HG02870 (cell line): ENCODE data around the gene PRR7.
"Not testable (repeated sequence)": the region's sequence is repeated elsewhere in the genome, so short reads cannot be mapped to it uniquely, and the experiment has no call there.

Source experiments
- ATAC-seq: cut with Tn5 transposase; IDR thresholded peaks from one replicate; pipeline ENCODE4 v1.9.1; 2021; ENCODE audit warnings: mild to moderate bottlenecking, moderate library complexity; ENCODE audit not compliant: unreplicated experiment

The PRR7 gene

GRCh38 chr5:177483994-177484901 is 37.6 kb downstream of the PRR7 start:
- ATAC-seq = no peak

DNA sequence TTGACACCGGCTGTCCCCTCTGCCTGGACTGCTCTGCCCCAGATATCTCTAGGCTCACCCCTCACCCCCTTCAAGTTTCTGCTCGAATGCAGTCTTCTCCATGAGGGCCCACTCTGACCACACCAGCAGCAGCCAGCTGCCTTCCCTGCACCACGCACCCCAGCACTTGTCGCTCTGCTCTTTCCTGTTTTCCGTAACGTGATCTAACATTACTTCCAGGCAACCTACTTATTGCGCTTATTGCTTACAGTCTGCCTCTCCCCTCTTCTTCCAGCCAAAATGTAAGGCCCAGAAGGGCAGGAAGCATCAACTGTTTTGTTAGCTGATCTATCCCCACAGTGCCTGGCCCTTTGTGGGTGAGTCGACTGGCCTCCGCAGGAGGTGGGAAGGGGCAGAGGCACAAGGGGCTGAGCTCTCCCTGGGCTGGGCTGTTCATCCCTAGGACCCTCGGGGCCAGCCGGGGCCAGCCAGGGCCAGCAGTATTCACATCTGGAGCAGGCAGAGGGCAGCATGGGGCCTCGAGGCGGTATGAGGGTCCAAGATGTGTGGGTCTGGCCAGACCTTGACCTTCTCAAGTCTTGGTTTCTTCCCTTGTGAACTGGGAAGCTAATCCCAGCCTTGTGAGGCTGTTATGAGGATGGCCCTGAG is 38.4 kb downstream of the PRR7 start:
- ATAC-seq = no peak

DNA sequence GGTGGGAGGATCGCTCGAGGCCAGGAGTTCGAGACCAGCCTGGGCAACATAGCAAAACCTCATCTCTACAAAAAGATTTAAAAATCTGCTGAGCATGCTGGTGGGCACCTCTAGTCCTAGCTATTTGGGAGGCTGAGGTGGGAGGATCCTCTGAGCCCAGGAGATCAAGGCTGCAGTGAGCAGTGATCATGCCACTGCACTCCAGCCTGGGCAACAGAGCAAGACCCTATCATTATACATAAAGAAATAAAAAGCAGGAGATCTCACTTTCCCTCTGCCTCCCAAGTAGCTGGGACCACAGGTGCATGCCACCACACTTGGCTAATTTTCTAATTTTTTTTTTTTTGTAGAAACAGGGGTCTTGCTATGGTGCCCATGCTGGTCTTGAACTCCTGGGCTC is 39.1 kb downstream of the PRR7 start:
- ATAC-seq = not testable (repeated sequence)

GRCh38 chr5:177486256-177486655 is 39.6 kb downstream of the PRR7 start:
- no peak for ATAC-seq

- ATAC-seq = no peak
These were observed 40.5 kb downstream of the PRR7 start for GRCh38 chr5:177487144-177487543.

DNA sequence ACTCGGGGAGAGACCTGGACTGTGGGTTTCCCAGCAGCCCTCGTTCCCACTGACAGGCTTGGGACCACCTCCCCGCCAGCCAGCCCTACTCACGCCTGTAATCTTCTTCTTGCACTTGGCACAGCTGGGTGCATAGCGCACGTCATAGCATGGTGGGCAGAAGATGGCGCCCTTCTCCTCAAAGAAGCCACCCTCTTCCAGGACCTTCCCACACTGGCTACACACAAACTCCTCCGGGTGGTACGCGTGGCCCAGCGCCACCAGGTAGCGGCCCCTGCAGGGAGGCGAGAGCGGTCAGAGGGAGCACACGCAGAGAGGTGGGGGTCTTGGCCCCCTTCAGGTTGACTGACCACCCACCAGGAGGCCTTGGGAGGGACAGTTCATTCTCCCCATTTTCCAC is 41.4 kb downstream of the PRR7 start:
- ATAC-seq = no peak

GRCh38 chr5:177489119-177489716 is 42.6 kb downstream of the PRR7 start:
- no peak for ATAC-seq

GRCh38 chr5:177490311-177490991 is 43.8 kb downstream of the PRR7 start:
- ATAC-seq = no peak

DNA sequence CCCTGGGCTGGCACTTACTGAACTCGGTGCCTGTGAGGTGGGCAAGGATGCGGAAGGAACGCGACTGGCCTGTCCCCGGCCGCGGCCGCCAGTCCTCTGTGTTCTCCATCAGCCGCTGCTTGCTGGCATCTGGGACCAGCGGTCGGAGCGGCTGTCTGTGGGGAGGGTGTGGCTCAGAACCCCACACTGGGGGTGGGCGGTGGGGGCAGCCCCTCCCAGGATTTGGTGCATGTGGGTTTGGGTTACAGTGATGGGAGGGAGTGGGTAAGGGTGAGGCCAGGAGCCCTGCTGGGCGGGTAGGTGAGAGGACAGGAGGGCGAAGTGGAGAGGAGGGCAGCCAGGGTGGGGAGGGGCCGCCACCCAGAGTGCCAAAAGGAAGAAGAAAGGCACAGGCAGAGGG is 44.4 kb downstream of the PRR7 start:
- ATAC-seq = no peak

DNA sequence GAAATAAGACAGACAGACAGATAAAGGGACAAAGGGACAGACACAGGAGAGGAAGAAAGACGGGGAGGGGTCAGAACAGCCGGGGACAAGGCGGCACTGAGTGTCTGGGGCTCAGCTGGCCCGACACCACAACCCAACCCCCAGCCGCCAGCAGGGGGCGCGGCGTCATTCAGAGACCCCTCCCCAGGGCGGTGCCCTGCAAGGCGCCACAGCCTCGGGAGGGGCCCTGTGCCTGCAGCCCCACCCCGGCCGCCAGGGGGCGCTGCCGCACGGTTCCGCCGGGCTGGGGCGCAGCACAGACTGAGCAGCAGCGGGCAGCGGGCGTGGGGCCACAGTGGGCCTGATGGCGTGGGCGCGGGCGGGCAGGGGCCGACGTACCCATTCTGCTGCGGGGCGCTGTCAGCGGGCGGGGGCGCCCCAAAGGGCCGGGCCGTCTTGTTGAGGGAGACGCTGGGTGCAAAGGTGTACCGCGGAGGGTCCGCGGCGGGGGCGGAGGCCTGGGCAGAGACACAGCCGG is 44.9 kb downstream of the PRR7 start:
- ATAC-seq = no peak

DNA sequence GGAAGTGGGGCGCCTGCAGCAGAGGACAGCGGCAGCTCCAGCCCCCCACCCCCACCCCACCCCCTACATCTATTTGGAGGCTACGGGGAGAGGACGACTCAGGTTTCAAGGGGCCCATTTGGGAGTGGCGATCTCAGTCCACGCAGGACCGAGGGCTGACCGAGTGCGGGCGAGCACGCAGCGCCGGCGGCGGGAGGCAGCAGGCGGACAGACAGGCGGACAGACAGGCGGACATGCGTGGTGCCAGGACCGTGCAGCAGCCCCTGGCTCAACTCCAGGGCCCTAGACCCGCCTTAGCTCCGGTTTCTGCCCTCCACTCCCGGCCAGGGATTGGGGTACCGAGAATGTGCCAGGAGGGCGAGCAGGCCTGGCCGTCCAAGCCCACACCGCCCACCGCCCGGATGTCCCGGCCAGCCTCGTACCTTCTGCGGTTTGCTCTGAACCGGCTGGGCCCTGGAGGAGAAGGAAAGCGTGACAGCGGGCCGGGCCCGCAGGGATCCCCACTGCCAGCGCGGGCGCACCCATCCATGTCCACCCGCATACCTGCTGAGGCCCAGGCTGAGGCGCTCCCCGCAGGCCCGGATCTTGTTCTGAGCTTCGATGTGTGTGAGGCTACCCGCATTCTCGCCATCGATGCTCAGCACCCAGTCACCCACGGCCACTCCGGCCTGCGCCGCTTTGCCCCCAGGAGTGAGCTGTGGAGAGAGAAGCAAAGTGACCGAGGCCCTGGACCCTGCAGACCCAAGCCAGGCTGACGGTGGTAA is 45.6 kb downstream of the PRR7 start:
- no peak for ATAC-seq

- no peak for ATAC-seq
These were observed 46.2 kb downstream of the PRR7 start for GRCh38 chr5:177492841-177493240.

DNA sequence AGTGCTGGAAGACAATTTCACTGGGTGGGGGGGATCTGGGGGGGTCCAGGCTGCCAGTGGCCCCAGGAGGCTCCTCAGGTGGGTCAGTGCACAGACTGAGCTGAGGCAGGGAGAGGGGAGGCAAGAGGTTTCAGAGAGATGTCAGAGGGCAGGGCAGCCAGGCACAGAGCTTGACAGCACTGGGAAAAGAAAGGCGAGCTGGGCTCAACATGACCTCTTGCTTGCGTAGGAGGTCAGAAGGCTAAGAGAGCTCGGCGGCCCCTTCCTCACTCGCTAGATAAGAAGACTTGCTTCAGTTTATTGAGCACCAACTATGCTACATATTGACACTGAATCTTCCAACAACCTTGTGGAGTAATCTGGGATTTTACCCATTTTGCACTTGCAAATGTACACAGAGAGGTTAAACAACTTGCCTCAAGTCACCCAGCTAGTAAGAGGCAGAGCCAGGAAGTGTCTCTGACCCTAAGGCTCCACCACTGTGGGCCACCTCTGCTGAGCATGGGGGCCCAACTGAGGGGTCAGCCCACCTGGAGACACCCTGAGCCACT is 47.3 kb downstream of the PRR7 start:
- no peak for ATAC-seq

- ATAC-seq = no peak
These were observed 48.0 kb downstream of the PRR7 start for GRCh38 chr5:177494346-177495195.

DNA sequence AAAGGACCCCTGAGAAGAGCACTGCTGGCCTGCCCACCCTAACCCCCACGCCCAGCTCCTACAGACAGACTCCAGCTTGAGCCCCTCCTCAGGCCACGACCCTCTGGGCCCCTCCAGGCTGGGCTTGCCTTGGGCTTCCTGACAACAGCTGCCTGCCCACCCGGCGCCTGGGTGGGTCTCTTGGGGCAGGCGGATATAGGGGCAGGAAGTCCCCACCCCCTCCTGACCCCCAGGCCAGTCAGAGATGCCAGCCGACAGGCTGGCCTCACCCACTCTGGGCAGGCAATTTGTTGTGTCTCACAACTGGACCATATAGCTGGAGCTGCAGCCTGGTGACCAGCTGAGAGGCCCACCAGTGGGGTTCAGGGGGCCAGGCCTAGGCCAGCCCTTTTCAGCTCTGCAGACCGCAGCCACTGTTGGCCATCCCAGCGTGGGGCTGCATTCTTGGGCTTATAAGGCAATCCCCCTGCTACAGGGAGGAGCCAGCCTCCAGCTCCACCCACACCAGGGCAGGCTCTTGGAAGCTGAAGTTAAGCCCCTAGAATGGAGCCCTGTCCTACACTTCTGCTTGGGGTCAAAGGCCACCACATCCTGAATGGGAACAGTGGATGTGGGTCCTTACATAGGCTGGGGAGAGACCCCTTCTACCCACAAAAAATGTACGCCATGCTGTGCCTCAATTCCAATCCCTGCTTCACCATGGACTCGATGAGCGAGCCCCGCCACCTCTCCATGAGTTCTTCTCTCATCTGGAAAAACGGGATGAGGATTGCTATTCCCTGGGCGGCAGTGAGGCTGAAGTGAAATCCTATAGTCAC is 48.8 kb downstream of the PRR7 start:
- no peak for ATAC-seq

DNA sequence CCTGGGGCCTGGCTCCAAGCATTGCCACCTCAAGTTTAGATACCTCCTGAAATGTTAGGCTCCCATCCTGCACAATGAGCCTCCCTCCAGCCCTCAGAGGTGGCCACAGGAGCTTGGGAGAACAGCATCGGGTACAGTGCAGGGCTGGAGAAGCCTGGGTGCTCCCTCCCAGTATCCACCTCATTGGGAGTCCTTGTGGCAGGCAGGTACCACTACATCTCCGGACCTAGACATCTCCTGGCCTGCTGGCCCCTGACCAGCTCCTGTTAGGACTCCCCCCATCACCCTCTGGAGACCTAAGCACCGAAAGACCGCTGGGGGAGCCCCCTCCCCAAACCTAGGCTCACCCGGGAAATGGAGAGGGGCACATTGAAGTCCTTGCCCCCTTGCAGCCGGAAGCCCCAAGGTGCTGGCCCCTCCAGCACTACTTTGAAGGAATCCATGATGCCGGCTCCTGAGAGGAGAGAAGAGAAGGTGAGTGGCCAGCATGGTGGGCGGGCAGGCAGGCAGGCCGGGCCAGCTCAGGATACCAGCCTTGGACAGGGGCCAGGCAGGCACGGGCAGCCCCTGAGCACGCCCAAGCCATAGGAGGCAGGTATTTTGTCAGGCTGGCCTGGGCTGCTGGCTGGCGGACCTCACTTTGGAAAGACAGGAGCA is 49.6 kb downstream of the PRR7 start:
- ATAC-seq = no peak

GRCh38 chr5:177496727-177497291 is 50.2 kb downstream of the PRR7 start:
- no peak for ATAC-seq
